Common myeloid progenitor, CD34-positive (primary cell): ENCODE data around the gene NOC4L.
A peak's percentile ranks its signal among the peaks of the same experiment; 100 is the strongest.

ENCODE experiments used
- CTCF ChIA-PET: fragments of 350-600 bp; sonication (Branson Sonifier 250); formaldehyde crosslinking; loops from one replicate; lab custom pipeline; 2021; ENCODE audit warnings: antibody characterized with exemption; lab: Charles Lee
- POLR2A ChIA-PET: fragments of 350-600 bp; sonication (Branson Sonifier 250); formaldehyde crosslinking; loops from one replicate; lab custom pipeline; 2021; ENCODE audit warnings: antibody characterized with exemption; lab: Charles Lee
- DNase-seq, 3 donors: peaks; one replicate each; pipeline versions ENCODE4 v3.0.0 to v3.0.0-alpha.2; 2013
- H3K27ac ChIP-seq, 2 experiments: 1 replicate in 1 of 2; 2 replicates in 1 of 2; pipeline ENCODE4 v1.7.0; 2013; ENCODE audit warnings: inconsistent platforms in 2 of 2, low read length in 2 of 2, mild to moderate bottlenecking in 2 of 2, low read depth in 1 of 2, moderate library complexity in 1 of 2; ENCODE audit not compliant: severe bottlenecking in 2 of 2, insufficient read depth in 1 of 2, poor library complexity in 1 of 2
- H3K27me3 ChIP-seq, 5 experiments: replicated peaks in 2 of 5; 1 replicate in 3 of 5; 2 replicates in 2 of 5; pipeline versions ENCODE4 v1.6.1 to v1.7.0; 2013; ENCODE audit warnings: low read length in 4 of 5, mild to moderate bottlenecking in 2 of 5, moderate library complexity in 2 of 5, inconsistent platforms in 1 of 5; ENCODE audit not compliant: insufficient read depth in 5 of 5, control insufficient read depth in 4 of 5
- H3K36me3 ChIP-seq, 4 experiments: 1 replicate in 2 of 4; 2 replicates in 2 of 4; pipeline versions ENCODE4 v1.6.1 to v1.7.0; 2013; ENCODE audit warnings: low read length in 3 of 4, control low read depth in 1 of 4, mild to moderate bottlenecking in 1 of 4; ENCODE audit not compliant: control insufficient read depth in 4 of 4, insufficient read depth in 4 of 4
- H3K4me1 ChIP-seq, 4 experiments: 1 replicate in 3 of 4; 2 replicates in 1 of 4; pipeline versions ENCODE4 v1.6.1 to v1.7.1; 2013; ENCODE audit warnings: low read length in 3 of 4, mild to moderate bottlenecking in 3 of 4, control low read depth in 1 of 4, inconsistent platforms in 1 of 4, moderate library complexity in 1 of 4; ENCODE audit not compliant: control insufficient read depth in 4 of 4, insufficient read depth in 4 of 4; ENCODE audit errors: control extremely low read depth in 1 of 4
- H3K4me3 ChIP-seq, 7 experiments: 1 replicate in 4 of 7; 2 replicates in 3 of 7; pipeline versions ENCODE4 v1.5.1 to v1.7.0; 2013; ENCODE audit warnings: mild to moderate bottlenecking in 7 of 7, low read length in 6 of 7, moderate library complexity in 6 of 7, inconsistent platforms in 2 of 7, low read depth in 2 of 7, control low read depth in 1 of 7; ENCODE audit not compliant: insufficient read depth in 4 of 7, control insufficient read depth in 1 of 7; ENCODE audit errors: extremely low read depth in 1 of 7
- H3K9me3 ChIP-seq, 5 experiments: 1 replicate in 4 of 5; 2 replicates in 1 of 5; pipeline versions ENCODE4 v1.6.1 to v1.7.1; 2013; ENCODE audit warnings: low read length in 4 of 5, mild to moderate bottlenecking in 2 of 5, inconsistent platforms in 1 of 5, low read depth in 1 of 5, moderate library complexity in 1 of 5; ENCODE audit not compliant: control insufficient read depth in 4 of 5, insufficient read depth in 2 of 5; ENCODE audit errors: control extremely low read depth in 1 of 5
- whole genome bisulfite sequencing: methylation state at CpG from one replicate; pipeline ENCODE4 v1.1.5; 2013; ENCODE audit not compliant: insufficient coverage; 5-methylcytosine and 5-hydroxymethylcytosine counted together

NOC4L gene

GRCh38 chr12:132179431-132180362, 35.4 kb downstream of the NOC4L start:
- CTCF ChIA-PET: interaction anchor here (1.0 to 1.5 kb wide), 3 partner anchors 10 to 33 kb away, joined by 3 to 11 read pairs (median 3); no protein-coding TSS in a partner anchor
- Histone ChIP-seq H3K27ac (no peak overlapping the region), H3K36me3 (no peaks in the 10 kb centered on the region), H3K4me3 (no peak overlapping the region), H3K4me1 (peaks cover 0 to 13% (median 7%) of the 10 kb centered on the region in 4 experiments), H3K9me3 (no peaks in the 10 kb centered on the region), H3K27me3 (peaks cover 0 to 65% (median 9%) of the 10 kb centered on the region in 5 experiments)
- no peak for DNase-seq
- WGBS: 94% methylated on average over 15 of the region's 19 CpGs
- POLR2A ChIA-PET: no interaction called here

GRCh38 chr12:132180648-132181546, 36.6 kb downstream of the NOC4L start:
- CTCF ChIA-PET: no interaction called here
- Histone ChIP-seq H3K4me3 (no peak overlapping the region), H3K27me3 (peaks cover 0 to 68% (median 15%) of the 10 kb centered on the region in 5 experiments), H3K4me1 (peaks cover 0 to 18% (median 9%) of the 10 kb centered on the region in 4 experiments), H3K9me3 (no peaks in the 10 kb centered on the region), H3K27ac (no peak overlapping the region), H3K36me3 (no peaks in the 10 kb centered on the region)
- 88% methylated on average over 21 of the region's 30 CpGs for WGBS
- POLR2A ChIA-PET: no interaction called here
- DNase-seq: no peak

- Histone ChIP-seq H3K4me1 (peaks cover 0 to 26% (median 17%) of the 10 kb centered on the region in 4 experiments), H3K36me3 (no peaks in the 10 kb centered on the region), H3K27me3 (peaks cover 0 to 74% (median 15%) of the 10 kb centered on the region in 5 experiments), H3K4me3 (no peak overlapping the region), H3K27ac (no peak overlapping the region), H3K9me3 (no peaks in the 10 kb centered on the region)
- 91% methylated on average over 21 of the region's 33 CpGs for WGBS
- DNase-seq: no peak
- CTCF ChIA-PET: no interaction called here
- POLR2A ChIA-PET: no interaction called here
Observed at GRCh38 chr12:132181570-132182200, 37.4 kb downstream of the NOC4L start.

GRCh38 chr12:132182206-132182710, 38.0 kb downstream of the NOC4L start:
- CTCF ChIA-PET: no interaction called here
- WGBS: 95% methylated on average over 18 of the region's 21 CpGs
- peaks cover 0 to 78% (median 15%) of the 10 kb centered on the region in 5 experiments for H3K27me3 ChIP-seq

GRCh38 chr12:132182711-132183365, 38.6 kb downstream of the NOC4L start:
- POLR2A ChIA-PET: no interaction called here
- Histone ChIP-seq H3K9me3 (no peaks in the 10 kb centered on the region), H3K27me3 (peaks cover 0 to 77% (median 15%) of the 10 kb centered on the region in 5 experiments)

More at GRCh38 chr12:132182206-132182710, 38.0 kb downstream of the NOC4L start:
- no peaks in the 10 kb centered on the region for H3K9me3 ChIP-seq
- DNase-seq: no peak
- H3K36me3 ChIP-seq: no peaks in the 10 kb centered on the region
- POLR2A ChIA-PET: no interaction called here
- no peak overlapping the region for H3K4me3 ChIP-seq
- peaks cover 0 to 32% (median 22%) of the 10 kb centered on the region in 4 experiments for H3K4me1 ChIP-seq
- H3K27ac ChIP-seq: no peak overlapping the region

GRCh38 chr12:132185705-132186104, 41.4 kb downstream of the NOC4L start:
- peak overlapping the region in 3 of 7 experiments; percentile 20 to 54 (median 30) for H3K4me3 ChIP-seq
- no peaks in the 10 kb centered on the region for H3K9me3 ChIP-seq
- H3K27ac ChIP-seq: no peak overlapping the region
- POLR2A ChIA-PET: no interaction called here
- H3K27me3 ChIP-seq: peaks cover 0 to 82% (median 24%) of the 10 kb centered on the region in 5 experiments
- 58% methylated on average over 13 of the region's 16 CpGs for WGBS
- CTCF ChIA-PET: interaction anchor here (0.8 to 1.2 kb wide), 3 partner anchors 11 to 27 kb away, joined by 3 to 7 read pairs (median 3); no protein-coding TSS in a partner anchor
- no peak for DNase-seq
- no peaks in the 10 kb centered on the region for H3K36me3 ChIP-seq
- H3K4me1 ChIP-seq: peaks cover 0 to 36% (median 31%) of the 10 kb centered on the region in 4 experiments

More at GRCh38 chr12:132182711-132183365, 38.6 kb downstream of the NOC4L start:
- WGBS: 93% methylated on average over 8 of the region's 10 CpGs
- CTCF ChIA-PET: interaction anchor here (0.9 to 1.1 kb wide), 2 partner anchors 39 to 231 kb away, joined by 3 read pairs; no protein-coding TSS in a partner anchor
- H3K36me3 ChIP-seq: no peaks in the 10 kb centered on the region
- no peak for DNase-seq
- H3K27ac ChIP-seq: no peak overlapping the region
- H3K4me3 ChIP-seq: no peak overlapping the region
- H3K4me1 ChIP-seq: peaks cover 0 to 32% (median 24%) of the 10 kb centered on the region in 4 experiments
